Measurements from ENCODE around the gene OPRL1. TPM values are rescaled to one million over a fixed set of nuclear protein-coding genes. Genes with fewer than 3 reads are reported as not detected.

OPRL1 gene
- total RNA-seq, 1 donor from 2014 or later = 0.52 TPM

DNA sequence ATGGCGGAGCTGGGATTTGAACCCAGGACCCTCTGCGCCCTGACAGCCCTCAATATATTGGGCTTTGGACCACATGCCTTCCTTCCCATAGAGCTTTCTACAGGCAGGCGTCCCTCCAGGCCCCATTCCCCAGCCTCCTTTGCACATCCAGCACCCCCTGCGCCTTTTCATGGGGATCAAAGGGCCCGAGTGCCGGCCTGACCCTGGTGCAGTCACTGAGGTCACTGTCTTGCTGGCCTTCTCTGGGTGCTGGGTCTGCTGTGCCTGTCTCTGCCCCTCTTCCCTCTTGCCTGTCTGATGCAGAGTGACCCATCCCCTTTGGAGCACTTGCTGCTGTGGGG lies 1.7 kb downstream of the OPRL1 start:
- Histone ChIP-seq H3K36me3 (no peaks in the 10 kb centered on the region), H3K27ac (replicated peaks) (no peak overlapping the region), H3K4me1 (peaks cover 54% of the 10 kb centered on the region), H3K9me3 (replicated peaks) (no peaks in the 10 kb centered on the region), H3K4me3 (no peak overlapping the region), H3K27me3 (ENCODE audit: low read depth) (peaks cover 30% of the 10 kb centered on the region)
- intact Hi-C loops (cut with micrococcal nuclease) = no loop called here
- no peak for DNase-seq
- TF ChIP-seq, protein P1, sequence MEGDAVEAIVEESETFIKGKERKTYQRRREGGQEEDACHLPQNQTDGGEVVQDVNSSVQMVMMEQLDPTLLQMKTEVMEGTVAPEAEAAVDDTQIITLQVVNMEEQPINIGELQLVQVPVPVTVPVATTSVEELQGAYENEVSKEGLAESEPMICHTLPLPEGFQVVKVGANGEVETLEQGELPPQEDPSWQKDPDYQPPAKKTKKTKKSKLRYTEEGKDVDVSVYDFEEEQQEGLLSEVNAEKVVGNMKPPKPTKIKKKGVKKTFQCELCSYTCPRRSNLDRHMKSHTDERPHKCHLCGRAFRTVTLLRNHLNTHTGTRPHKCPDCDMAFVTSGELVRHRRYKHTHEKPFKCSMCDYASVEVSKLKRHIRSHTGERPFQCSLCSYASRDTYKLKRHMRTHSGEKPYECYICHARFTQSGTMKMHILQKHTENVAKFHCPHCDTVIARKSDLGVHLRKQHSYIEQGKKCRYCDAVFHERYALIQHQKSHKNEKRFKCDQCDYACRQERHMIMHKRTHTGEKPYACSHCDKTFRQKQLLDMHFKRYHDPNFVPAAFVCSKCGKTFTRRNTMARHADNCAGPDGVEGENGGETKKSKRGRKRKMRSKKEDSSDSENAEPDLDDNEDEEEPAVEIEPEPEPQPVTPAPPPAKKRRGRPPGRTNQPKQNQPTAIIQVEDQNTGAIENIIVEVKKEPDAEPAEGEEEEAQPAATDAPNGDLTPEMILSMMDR (IDR thresholded peaks at IDR 0.05; ENCODE audit: borderline replicate concordance) = no peak

DNA sequence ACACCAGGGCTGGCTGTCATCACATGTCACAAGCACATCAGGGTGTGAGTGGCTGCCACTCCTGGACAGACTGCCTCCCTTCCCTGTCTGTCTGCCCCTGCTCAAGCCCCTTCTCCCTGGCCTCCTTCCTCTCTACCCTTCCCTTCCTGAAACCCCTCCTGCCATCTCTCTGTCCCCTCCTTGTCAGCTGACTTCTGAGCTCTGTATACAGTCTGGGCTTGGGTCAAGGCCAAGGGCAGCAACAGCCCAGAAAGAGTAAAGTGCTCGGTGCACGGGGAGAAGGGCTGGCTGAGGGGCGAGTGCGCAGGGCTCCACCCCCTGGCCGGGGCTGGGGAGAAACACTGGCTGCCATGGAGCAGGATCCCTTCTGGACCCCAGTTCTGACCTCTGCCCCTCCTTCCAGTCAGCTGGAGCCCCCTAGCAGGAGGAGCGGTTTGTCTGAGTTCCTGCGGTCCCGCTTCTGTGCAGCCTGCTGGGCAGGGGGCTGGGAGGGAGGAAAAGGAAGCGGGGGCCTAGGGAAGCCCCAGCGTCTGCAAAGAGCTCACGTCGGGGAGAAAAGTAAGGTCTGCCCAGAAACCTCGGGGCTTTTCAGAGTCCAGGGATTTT lies 2.3 kb downstream of the OPRL1 start:
- Histone ChIP-seq H3K9me3 (replicated peaks) (no peaks in the 10 kb centered on the region), H3K36me3 (no peaks in the 10 kb centered on the region), H3K4me3 (no peak overlapping the region), H3K27me3 (ENCODE audit: low read depth) (peaks cover 33% of the 10 kb centered on the region), H3K4me1 (peaks cover 54% of the 10 kb centered on the region), H3K27ac (replicated peaks) (no peak overlapping the region)
- no peak for DNase-seq
- intact Hi-C loops (cut with micrococcal nuclease) = no loop called here
- TF ChIP-seq, protein P1 (IDR thresholded peaks at IDR 0.05; ENCODE audit: borderline replicate concordance) = no peak

DNA sequence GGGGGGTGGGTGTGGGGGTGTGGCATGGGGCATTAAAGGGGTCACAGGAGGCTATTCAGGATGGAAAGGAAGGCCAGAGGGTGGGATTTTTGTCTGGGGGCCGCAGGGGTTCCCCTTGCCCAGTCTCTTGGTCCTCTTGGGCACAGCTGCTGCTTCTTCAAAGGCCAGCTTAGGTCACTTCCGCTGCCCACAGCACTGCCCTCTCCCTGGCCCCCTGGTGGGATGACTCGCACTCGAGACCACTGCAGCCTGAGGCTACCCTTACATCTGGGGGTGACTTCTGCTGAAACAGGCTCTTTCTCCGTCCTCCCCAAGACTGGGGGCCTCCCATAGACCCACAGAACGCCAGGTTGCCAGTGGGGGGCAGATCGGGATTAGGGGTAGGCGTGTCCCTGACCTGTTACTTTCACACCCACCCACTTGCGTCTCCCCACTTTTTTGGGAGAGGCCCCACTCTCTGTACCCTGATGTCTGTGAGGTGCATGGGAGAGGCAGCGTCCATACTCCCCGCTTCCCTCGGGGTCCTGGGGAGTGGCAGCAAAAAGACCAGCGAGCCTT lies 3.0 kb downstream of the OPRL1 start:
- H3K27me3 ChIP-seq (ENCODE audit: low read depth) = peaks cover 37% of the 10 kb centered on the region
- DNase-seq = no peak
- no peak overlapping the region for H3K27ac ChIP-seq (replicated peaks)
- H3K4me3 ChIP-seq = peak overlapping the region; percentile 73
- H3K4me1 ChIP-seq = peaks cover 50% of the 10 kb centered on the region
- TF ChIP-seq, protein P1 (IDR thresholded peaks at IDR 0.05; ENCODE audit: borderline replicate concordance) = no peak
- no peaks in the 10 kb centered on the region for H3K9me3 ChIP-seq (replicated peaks)
- H3K36me3 ChIP-seq = no peaks in the 10 kb centered on the region
- intact Hi-C loops (cut with micrococcal nuclease) = no loop called here

DNA sequence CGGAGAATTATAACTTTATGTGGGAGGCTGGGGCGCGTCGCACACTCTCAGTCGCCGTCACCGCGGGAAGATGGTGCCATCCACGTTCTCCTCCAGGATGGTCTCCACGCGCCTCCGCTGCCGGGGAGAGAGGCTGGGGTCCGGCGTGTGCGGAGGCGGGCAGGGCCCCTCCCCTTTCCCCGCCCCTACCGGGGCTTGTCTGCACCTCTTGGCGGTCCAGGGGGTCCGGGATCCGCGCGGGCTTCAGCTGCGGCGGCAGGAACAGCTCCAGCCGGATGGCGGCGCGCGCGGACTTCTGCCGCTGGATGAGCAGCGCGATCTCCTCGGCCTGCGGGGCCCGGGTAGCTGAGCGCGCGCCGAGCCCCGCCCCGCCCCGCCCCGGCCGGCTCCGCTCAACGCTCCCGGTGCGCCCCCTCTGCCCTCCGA lies 3.5 kb downstream of the OPRL1 start:
- H3K27ac ChIP-seq (replicated peaks) = no peak overlapping the region
- H3K27me3 ChIP-seq (ENCODE audit: low read depth) = peaks cover 39% of the 10 kb centered on the region
- TF ChIP-seq, protein P1 (IDR thresholded peaks at IDR 0.05; ENCODE audit: borderline replicate concordance) = peak; percentile 74
- peaks cover 45% of the 10 kb centered on the region for H3K4me1 ChIP-seq
- no peaks in the 10 kb centered on the region for H3K36me3 ChIP-seq
- no peaks in the 10 kb centered on the region for H3K9me3 ChIP-seq (replicated peaks)
- intact Hi-C loops (cut with micrococcal nuclease) = no loop called here
- peak overlapping the region; percentile 73 for H3K4me3 ChIP-seq
- peak; percentile 77 for DNase-seq

DNA sequence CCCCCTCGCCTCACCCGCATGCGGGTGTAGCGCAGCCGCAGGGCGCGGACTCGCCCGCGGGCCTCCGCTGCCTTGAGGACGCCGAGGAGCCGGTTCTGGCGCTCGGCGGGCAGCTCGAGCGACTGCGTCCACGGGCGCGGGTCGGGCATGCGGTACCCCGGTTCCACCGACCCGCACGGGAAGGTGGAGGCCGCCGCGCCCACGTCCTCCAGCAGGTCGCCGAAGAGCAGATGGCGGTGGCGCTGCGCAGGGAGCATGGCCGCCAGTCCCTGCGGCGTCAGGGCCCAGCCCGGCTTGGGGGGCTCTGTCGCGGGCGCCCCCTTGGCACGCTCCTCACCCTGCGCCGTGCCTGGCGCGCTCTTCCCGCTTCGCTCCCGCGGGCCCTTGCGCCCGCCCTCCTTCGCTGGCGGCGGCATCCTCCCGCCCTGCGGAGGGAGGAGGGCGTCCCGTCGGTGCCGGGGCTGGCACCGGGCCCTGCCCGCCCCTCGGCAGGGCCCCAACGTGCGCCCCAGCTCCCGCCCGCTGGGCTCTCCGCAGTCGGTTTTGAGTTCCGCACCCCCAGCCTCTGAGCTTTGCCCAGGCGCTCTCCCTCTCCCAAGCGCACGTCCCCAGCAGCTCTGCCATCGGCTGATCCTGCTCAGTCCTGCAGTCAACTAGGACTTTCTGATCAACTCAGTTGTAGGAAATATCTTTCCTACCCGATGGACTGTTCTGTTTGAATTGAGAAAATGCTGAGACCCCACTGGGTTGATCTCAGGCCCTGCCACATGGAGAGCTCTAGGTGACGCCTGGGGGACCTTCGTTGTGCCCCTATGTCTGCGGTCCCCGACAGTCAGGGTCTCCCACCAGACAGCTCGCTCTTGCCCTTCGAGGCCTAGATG lies 4.2 kb downstream of the OPRL1 start, which contains the start of gene LKAAEAR1:
Gene LKAAEAR1, minus strand, starts transcription at position 595 of the 881 bp plus-strand sequence. Its CDS starts 179 bp downstream, at position 416.
- Histone ChIP-seq H3K4me3 (peak within 1 kb of the TSS; percentile 73), H3K36me3 (no peaks in the 10 kb centered on the region), H3K27ac (replicated peaks) (no peak within 1 kb of the TSS), H3K27me3 (ENCODE audit: low read depth) (peaks cover 40% of the 10 kb centered on the region), H3K4me1 (peaks cover 39% of the 10 kb centered on the region), H3K9me3 (replicated peaks) (no peaks in the 10 kb centered on the region)
- no peak for DNase-seq
- intact Hi-C loops (cut with micrococcal nuclease) = no loop called here
- TF ChIP-seq, protein P1 (IDR thresholded peaks at IDR 0.05; ENCODE audit: borderline replicate concordance) = peak; percentile 10

Data from left ventricle myocardium inferior (tissue), 1 donor.